ENCODE data around the gene ELF5.

- TF ChIP-seq CTCF (IDR thresholded peaks at IDR 0.05; ENCODE audit: poor library complexity, severe bottlenecking) (no peak), RAD21 (conservative IDR thresholded peaks at IDR 0.05) (no peak), REST (IDR thresholded peaks at IDR 0.05; ENCODE audit: borderline replicate concordance) (no peak), EZH2 (IDR thresholded peaks at IDR 0.05; ENCODE audit: borderline replicate concordance, insufficient read depth, low read length, poor library complexity, severe bottlenecking) (no peak)
These were observed 30.3 kb downstream of the ELF5 start for GRCh38 chr11:34483106-34483874.

Data from neural cell (in vitro differentiated cells).